CD14-positive monocyte (primary cell): Measurements from ENCODE around the gene RERE. TPM values are rescaled to one million over a fixed set of nuclear protein-coding genes. Genes with fewer than 3 reads are reported as not detected.

Source experiments
- DNase-seq, 3 donors: peaks; one replicate each; pipeline ENCODE4 v3.0.0-alpha.2; 2011 to 2022
- H2AFZ ChIP-seq: 2 replicates; pipeline ENCODE4 v1.6.0; 2012; ENCODE audit warnings: mild to moderate bottlenecking, low read depth, low read length, inconsistent platforms; ENCODE audit not compliant: insufficient read depth, poor library complexity, severe bottlenecking
- H3K27ac ChIP-seq, 2 donors: 1 replicate in 1 of 2; 2 replicates in 1 of 2; pipeline ENCODE4 v1.5.1; 2012 to 2013; ENCODE audit warnings: low read length in 2 of 2, control low read depth in 1 of 2, inconsistent platforms in 1 of 2, low read depth in 1 of 2, mild to moderate bottlenecking in 1 of 2
- H3K27me3 ChIP-seq, 2 donors: one replicate each; pipeline versions ENCODE4 v1.6.0 to v1.6.1; 2011 to 2013; ENCODE audit warnings: low read length in 2 of 2; ENCODE audit not compliant: control insufficient read depth in 2 of 2, insufficient read depth in 2 of 2
- H3K36me3 ChIP-seq, 2 donors: replicated peaks in 1 of 2; 1 replicate in 1 of 2; 2 replicates in 1 of 2; pipeline versions ENCODE4 v1.5.1 to v1.6.1; 2012 to 2013; ENCODE audit warnings: low read length in 2 of 2, control low read depth in 1 of 2, inconsistent platforms in 1 of 2, mild to moderate bottlenecking in 1 of 2; ENCODE audit not compliant: insufficient read depth in 2 of 2, control insufficient read depth in 1 of 2
- H3K4me1 ChIP-seq, 2 donors: 1 replicate in 1 of 2; 2 replicates in 1 of 2; pipeline versions ENCODE4 v1.5.1 to v1.6.1; 2012 to 2013; ENCODE audit warnings: low read length in 2 of 2, control low read depth in 1 of 2, inconsistent platforms in 1 of 2, mild to moderate bottlenecking in 1 of 2, moderate library complexity in 1 of 2; ENCODE audit not compliant: insufficient read depth in 2 of 2, control insufficient read depth in 1 of 2
- H3K4me2 ChIP-seq: replicated peaks from 2 replicates; pipeline ENCODE3; 2012; ENCODE audit warnings: low read length, moderate library complexity, mild to moderate bottlenecking; ENCODE audit not compliant: poor library complexity, severe bottlenecking; ENCODE audit errors: extremely low read depth
- H3K4me3 ChIP-seq, 3 experiments: fragments of 200-600 bp in 1 of 3; sonication (generic) in 1 of 3; replicated peaks in 1 of 3; 1 replicate in 2 of 3; 2 replicates in 1 of 3; pipeline ENCODE4 v1.5.1; 2011 to 2013; ENCODE audit warnings: low read length in 3 of 3, mild to moderate bottlenecking in 3 of 3, control low read depth in 2 of 3, low read depth in 2 of 3, inconsistent platforms in 1 of 3, moderate library complexity in 1 of 3
- H3K79me2 ChIP-seq: 2 replicates; pipeline ENCODE4 v1.6.0; 2012; ENCODE audit warnings: mild to moderate bottlenecking, control low read depth, inconsistent platforms, low read length, moderate library complexity; ENCODE audit not compliant: insufficient read depth
- H3K9ac ChIP-seq: 2 replicates; pipeline ENCODE4 v1.6.0; 2017; ENCODE audit warnings: low read length, mild to moderate bottlenecking; ENCODE audit not compliant: insufficient read depth, poor library complexity, severe bottlenecking
- H3K9me3 ChIP-seq, 2 donors: replicated peaks in 1 of 2; 1 replicate in 1 of 2; 2 replicates in 1 of 2; pipeline versions ENCODE4 v1.5.1 to v1.6.1; 2012 to 2013; ENCODE audit warnings: low read length in 2 of 2, control low read depth in 1 of 2; ENCODE audit not compliant: control insufficient read depth in 1 of 2, insufficient read depth in 1 of 2
- H4K20me1 ChIP-seq: 2 replicates; pipeline ENCODE4 v1.6.0; 2012; ENCODE audit warnings: mild to moderate bottlenecking, low read length, control low read depth, moderate library complexity; ENCODE audit not compliant: insufficient read depth
- H3K27ac Mint-ChIP-seq, 7 donors: one replicate each; pipeline ENCODE4 v1.8.0; 2020; ENCODE audit warnings: mild to moderate bottlenecking in 7 of 7, mixed read lengths in 7 of 7, moderate library complexity in 6 of 7, inconsistent platforms in 2 of 7
- H3K27me3 Mint-ChIP-seq, 3 donors: one replicate each; pipeline ENCODE4 v1.8.0; 2021 to 2022; ENCODE audit warnings: low read depth in 3 of 3, mild to moderate bottlenecking in 3 of 3, mixed read lengths in 3 of 3, moderate library complexity in 3 of 3, inconsistent platforms in 1 of 3
- H3K36me3 Mint-ChIP-seq, 2 donors: one replicate each; pipeline ENCODE4 v1.8.0; 2020; ENCODE audit warnings: mixed read lengths in 2 of 2, inconsistent platforms in 1 of 2, mild to moderate bottlenecking in 1 of 2
- H3K4me1 Mint-ChIP-seq: one replicate; pipeline ENCODE4 v1.8.0; 2020; ENCODE audit warnings: mild to moderate bottlenecking, mixed read lengths
- H3K4me3 Mint-ChIP-seq, 2 donors: one replicate each; pipeline ENCODE4 v1.8.0; 2020; ENCODE audit warnings: mild to moderate bottlenecking in 2 of 2, mixed read lengths in 2 of 2, moderate library complexity in 1 of 2
- H3K9me3 Mint-ChIP-seq, 7 donors: one replicate each; pipeline ENCODE4 v1.8.0; 2020 to 2022; ENCODE audit warnings: mixed read lengths in 7 of 7, mild to moderate bottlenecking in 6 of 7, moderate library complexity in 6 of 7, inconsistent platforms in 2 of 7
- WGBS: methylation state at CpG from one replicate; pipeline ENCODE4 v1.1.5; 2013; ENCODE audit warnings: missing lambda C conversion rate; ENCODE audit not compliant: insufficient coverage; 5-methylcytosine and 5-hydroxymethylcytosine counted together
- intact Hi-C, 2 donors: fragments of 100-400 bp; cut with micrococcal nuclease; formaldehyde crosslinking; loops; one replicate each; pipeline versions ENCODE4 v1.15.0 to v1.15.1; 2023
- polyA plus RNA-seq, 3 donors: library from polyadenylated mRNA; depleted of rRNA in 1 of 3; unstranded in 2 of 3; stranded (reverse) in 1 of 3; fragments of 300-500 nt in 2 of 3; fragments of >200 nt in 1 of 3; fragmentation: Illumina TruSeq in 2 of 3; gene quantifications; 1 replicate in 2 of 3; 2 replicates in 1 of 3; pipeline ENCODE4 v1.2.3, GENCODE V29; 2012 to 2021
- TF ChIP-seq, protein P1 (sequence below): fragments of 200-600 bp; IDR thresholded peaks from one replicate; pipeline ENCODE4 v1.8.0; 2022; ENCODE audit warnings: antibody characterized with exemption, mild to moderate bottlenecking

RERE gene
- polyA plus RNA-seq, 3 donors, result 1.2 to 19.4 (median 3.8) TPM

DNA sequence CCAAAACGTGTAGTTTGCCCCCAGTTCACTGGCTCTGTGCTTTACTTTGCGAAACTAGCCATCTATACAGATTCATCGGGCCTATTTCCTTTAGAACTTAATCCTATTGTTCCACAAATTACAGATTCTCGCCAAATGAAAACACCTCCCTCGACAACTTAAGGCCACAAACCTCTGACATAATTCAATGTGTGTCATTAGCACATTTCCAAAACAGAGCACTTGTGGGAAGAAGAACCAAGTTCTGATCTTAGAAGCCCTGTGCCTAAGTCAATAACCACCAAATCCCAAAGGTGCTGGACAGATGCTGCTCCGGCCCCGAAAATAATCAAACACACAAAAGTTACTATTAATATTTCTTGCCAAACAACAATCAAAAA, 405.6 kb downstream of the RERE start:
- Histone ChIP-seq H3K4me3 (no peak overlapping the region), H3K36me3 (peaks cover 54 to 90% of the 10 kb centered on the region in 2 donors), H3K9me3 (no peaks in the 10 kb centered on the region), H3K27me3 (no peaks in the 10 kb centered on the region), H3K9ac (no peak overlapping the region), H3K27ac (peak overlapping the region in 1 of 2 donors; percentile 15), H3K4me1 (peaks cover 13 to 18% of the 10 kb centered on the region in 2 donors), H3K79me2 (peaks cover 94% of the 10 kb centered on the region), H4K20me1 (peaks cover 100% of the 10 kb centered on the region), H2AFZ (no peak overlapping the region), H3K4me2 (no peak overlapping the region)
- DNase-seq, result no peak
- intact Hi-C loops, result no loop called here
- TF ChIP-seq, protein P1, sequence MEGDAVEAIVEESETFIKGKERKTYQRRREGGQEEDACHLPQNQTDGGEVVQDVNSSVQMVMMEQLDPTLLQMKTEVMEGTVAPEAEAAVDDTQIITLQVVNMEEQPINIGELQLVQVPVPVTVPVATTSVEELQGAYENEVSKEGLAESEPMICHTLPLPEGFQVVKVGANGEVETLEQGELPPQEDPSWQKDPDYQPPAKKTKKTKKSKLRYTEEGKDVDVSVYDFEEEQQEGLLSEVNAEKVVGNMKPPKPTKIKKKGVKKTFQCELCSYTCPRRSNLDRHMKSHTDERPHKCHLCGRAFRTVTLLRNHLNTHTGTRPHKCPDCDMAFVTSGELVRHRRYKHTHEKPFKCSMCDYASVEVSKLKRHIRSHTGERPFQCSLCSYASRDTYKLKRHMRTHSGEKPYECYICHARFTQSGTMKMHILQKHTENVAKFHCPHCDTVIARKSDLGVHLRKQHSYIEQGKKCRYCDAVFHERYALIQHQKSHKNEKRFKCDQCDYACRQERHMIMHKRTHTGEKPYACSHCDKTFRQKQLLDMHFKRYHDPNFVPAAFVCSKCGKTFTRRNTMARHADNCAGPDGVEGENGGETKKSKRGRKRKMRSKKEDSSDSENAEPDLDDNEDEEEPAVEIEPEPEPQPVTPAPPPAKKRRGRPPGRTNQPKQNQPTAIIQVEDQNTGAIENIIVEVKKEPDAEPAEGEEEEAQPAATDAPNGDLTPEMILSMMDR, result no peak
- Mint-ChIP-seq H3K27me3 (peaks cover 0 to 4% (median 0%) of the 10 kb centered on the region in 3 donors), H3K36me3 (peaks cover 68 to 81% of the 10 kb centered on the region in 2 donors), H3K4me1 (peaks cover 28% of the 10 kb centered on the region), H3K4me3 (no peak overlapping the region), H3K27ac (peak overlapping the region in 1 of 7 donors; percentile 29), H3K9me3 (no peaks in the 10 kb centered on the region)
- WGBS, result 93% methylated on average over 3 of the region's 7 CpGs

DNA sequence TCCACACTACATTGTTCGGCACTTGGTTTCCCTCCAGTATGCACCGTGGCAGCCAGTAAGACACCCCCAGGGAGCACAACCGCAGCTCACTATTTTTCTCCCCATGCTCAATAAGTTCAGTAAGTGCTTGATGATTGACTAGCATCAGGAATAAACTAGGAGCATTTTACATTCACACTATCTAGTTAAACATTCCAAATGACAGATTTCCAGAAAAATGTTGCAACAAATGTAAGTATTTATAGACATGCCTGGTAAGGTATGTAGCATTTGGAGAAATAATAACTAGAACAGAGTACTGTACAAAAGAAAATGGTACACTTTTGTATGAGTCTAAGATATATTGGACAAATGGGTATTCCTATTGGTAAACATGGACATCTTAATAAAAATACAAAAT, 406.6 kb downstream of the RERE start:
- Histone ChIP-seq H3K9me3 (no peaks in the 10 kb centered on the region), H3K27me3 (no peaks in the 10 kb centered on the region), H3K4me3 (no peak overlapping the region), H2AFZ (no peak overlapping the region), H4K20me1 (peaks cover 100% of the 10 kb centered on the region), H3K79me2 (peaks cover 94% of the 10 kb centered on the region), H3K36me3 (peaks cover 58 to 90% of the 10 kb centered on the region in 2 donors), H3K9ac (no peak overlapping the region), H3K27ac (no peak overlapping the region), H3K4me1 (peaks cover 10 to 14% of the 10 kb centered on the region in 2 donors), H3K4me2 (no peak overlapping the region)
- intact Hi-C loops, result no loop called here
- peaks cover 0 to 4% (median 0%) of the 10 kb centered on the region in 3 donors for H3K27me3 Mint-ChIP-seq
- H3K4me1 Mint-ChIP-seq, result peaks cover 24% of the 10 kb centered on the region
- H3K9me3 Mint-ChIP-seq, result no peaks in the 10 kb centered on the region
- peak overlapping the region in 1 of 7 donors; percentile 23 for H3K27ac Mint-ChIP-seq
- H3K36me3 Mint-ChIP-seq, result peaks cover 69 to 81% of the 10 kb centered on the region in 2 donors
- TF ChIP-seq, protein P1, result no peak
- WGBS, result no CpG with 5 or more reads among the region's 3 CpGs
- H3K4me3 Mint-ChIP-seq, result no peak overlapping the region
- no peak for DNase-seq
